HG02852 (cell line): Measurements from ENCODE around the gene SLC6A7.

Experiments
- ATAC-seq: cut with Tn5 transposase; IDR thresholded peaks from one replicate; pipeline ENCODE4 v1.9.1; 2021; ENCODE audit warnings: mild to moderate bottlenecking, moderate library complexity; ENCODE audit not compliant: unreplicated experiment

SLC6A7 gene

DNA sequence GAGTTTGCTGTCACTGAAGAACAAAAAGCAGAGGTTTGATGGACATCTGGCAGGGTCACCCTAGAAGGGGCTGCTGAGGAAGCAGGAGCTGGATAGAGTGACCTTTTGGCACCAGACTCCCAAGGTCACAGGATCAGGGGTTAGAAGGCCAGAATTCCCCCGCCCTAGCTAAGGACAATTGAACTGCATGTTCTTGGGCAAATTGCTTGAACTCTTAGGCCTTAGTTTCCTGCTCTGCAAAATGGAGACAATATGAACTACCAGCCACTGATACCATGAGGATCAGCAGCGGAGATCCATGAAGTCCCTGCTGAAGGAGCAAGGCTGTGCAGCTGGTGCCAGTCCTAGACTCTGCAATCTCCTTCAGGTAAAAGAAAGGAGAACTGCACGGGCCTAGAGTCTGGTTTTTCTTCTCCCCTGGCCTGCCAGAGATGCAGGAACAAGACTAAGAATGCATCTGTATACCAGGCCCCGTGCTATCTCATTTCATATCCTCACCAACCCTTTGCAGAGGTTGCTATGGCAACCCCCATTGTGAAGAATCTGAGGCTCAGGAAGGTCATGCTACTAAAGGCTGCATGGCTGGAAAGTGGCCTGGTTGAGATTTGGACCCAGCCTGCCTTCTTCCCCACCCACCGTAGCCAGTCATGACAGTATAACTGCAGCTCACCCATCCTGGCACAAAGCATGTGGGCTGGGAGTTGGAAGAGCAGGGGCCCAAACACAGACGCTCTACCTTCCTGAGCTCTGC lies 66.0 kb downstream of the SLC6A7 start:
- ATAC-seq, result no peak

DNA sequence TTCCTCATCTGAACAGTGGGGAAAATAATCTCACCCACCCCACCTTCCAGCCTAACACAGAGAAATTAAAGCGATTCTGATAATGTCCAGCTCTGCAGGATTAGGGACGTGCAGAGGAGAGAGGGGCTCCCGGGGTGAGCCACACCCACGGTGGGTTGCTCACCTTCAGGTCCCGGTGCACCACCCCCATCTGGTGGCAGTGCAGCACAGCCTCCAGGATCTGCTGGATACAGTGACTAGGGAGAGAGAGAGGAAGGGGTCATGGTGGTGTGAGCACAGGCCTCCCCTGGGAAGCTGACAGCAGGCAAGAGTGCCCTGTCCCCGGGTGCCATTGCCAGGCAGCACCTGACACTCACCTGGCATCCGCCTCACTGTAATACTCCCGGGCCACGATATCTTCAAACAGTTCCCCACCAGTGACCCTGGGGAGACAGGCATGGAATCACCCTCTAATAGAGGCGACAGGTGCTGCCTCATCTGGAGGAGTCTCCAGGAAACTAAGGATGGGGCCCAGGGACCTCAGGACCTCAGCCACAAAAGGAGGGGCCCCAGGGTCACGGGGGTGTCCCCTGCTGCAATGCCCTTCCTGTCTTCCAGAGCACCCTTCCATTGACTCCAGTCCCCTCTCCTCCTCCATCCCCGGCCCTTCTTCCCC lies 66.7 kb downstream of the SLC6A7 start:
- ATAC-seq, result no peak

DNA sequence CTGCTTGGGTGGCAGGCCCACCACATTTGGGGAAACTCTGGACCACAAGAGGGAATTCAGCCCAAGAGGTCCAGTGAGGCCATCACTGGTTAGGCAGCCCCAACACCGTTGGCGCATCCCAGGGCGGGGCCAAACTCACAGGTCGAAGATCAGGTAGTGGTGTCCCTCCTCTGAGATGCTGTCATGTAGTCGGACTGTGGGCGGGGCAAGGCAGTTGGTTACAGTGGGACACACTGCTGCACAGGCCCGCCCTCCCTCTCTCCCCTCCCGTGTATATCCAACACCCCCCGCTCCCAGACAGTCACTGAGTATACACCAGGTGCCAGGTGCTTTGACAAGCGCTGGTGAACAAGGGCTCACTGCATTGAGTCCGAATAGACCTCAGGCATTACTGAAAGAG lies 67.6 kb downstream of the SLC6A7 start:
- no peak for ATAC-seq

DNA sequence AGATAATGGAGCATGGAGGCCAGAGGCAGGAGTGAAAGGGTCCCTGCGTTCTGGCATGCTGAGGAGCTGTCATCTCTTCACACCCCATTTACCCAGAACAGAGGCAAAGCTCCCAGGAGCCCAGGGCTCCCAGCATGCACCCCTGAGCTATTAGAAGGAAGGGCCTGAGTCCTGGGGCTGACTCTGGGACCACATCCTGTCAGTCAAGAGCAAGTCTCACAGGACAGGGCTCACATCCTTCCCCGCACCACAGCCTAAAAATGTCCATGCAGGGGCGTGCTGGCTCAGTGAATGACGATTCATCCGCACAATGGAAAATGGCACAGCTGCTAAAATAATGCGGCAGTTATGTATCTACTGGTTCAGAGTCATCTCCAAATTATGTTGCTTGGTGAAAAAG lies 68.3 kb downstream of the SLC6A7 start:
- no peak for ATAC-seq
